Measurements from ENCODE around the gene UNC13A. TPM values are rescaled to one million over a fixed set of nuclear protein-coding genes. Genes with fewer than 3 reads are reported as not detected.

The UNC13A gene
- total and polyA plus RNA-seq, 2 donors (not counting 1 experiment from before 2014, with no cell fraction given), result under 0.01 to 0.28 TPM

GRCh38 chr19:17602872-17603510 lies 85.2 kb downstream of the UNC13A start:
- H3K4me3 ChIP-seq (replicated peaks in 1 of 4; ENCODE audit: control extremely low read depth in 1 of 4, insufficient read depth in 1 of 4, low read depth in 3 of 4, low read length in 4 of 4), result no peak overlapping the region
- H3K9me3 ChIP-seq (ENCODE audit: control insufficient read depth, insufficient read depth, low read depth, low read length), result no peaks in the 10 kb centered on the region
- H3K79me2 ChIP-seq (ENCODE audit: control insufficient read depth, insufficient read depth, low read length), result no peaks in the 10 kb centered on the region
- TF ChIP-seq CTCF (conservative IDR thresholded peaks at IDR 0.05 in 1 of 2, IDR thresholded peaks at IDR 0.05 in 1 of 2; ENCODE audit: low read depth in 1 of 2, low read length in 2 of 2) (no peak), EZH2 (IDR thresholded peaks at IDR 0.05; ENCODE audit: low read length, missing control alignments) (no peak)
- DNase-seq (ENCODE audit: low read depth in 2 of 2), result no peak
- H3K4me1 ChIP-seq (ENCODE audit: control insufficient read depth, extremely low read depth, insufficient read depth, low read length), result peaks cover 5% of the 10 kb centered on the region
- no peaks in the 10 kb centered on the region for H4K20me1 ChIP-seq (ENCODE audit: control insufficient read depth, extremely low read depth, insufficient read depth, low read length)
- H3K4me2 ChIP-seq (ENCODE audit: extremely low read depth, insufficient read depth, low read length), result no peak overlapping the region
- H3K27ac ChIP-seq (ENCODE audit: insufficient read depth, low read length), result no peak overlapping the region
- no peak overlapping the region for H2AFZ ChIP-seq (ENCODE audit: low read length)
- no peaks in the 10 kb centered on the region for H3K36me3 ChIP-seq (ENCODE audit: control insufficient read depth, insufficient read depth, low read length)
- no peak overlapping the region for H3K9ac ChIP-seq (ENCODE audit: insufficient read depth, low read length)
- peaks cover 19% of the 10 kb centered on the region for H3K27me3 ChIP-seq (ENCODE audit: control insufficient read depth, insufficient read depth, low read length)

DNA sequence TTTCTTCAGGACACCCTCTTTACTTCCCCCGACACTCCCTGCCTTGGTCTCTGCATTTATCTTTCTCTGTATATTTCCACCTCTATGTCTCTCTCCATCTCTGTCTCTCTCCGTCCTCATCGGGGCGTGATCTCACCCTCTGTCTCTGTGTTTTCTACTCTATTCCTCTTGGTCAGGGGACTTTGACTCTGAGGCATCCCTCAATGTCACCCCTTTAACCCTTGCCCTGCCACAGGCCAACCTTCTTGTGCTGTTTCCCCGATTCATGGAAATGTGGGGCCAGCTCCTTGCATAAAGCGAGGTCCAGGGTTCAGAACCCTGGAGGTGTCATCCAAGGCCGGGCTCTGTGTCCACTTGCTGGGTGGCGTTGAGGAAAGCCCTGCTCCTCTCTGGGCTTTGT lies 85.9 kb downstream of the UNC13A start:
- Histone ChIP-seq H3K4me3 (replicated peaks in 1 of 4; ENCODE audit: control extremely low read depth in 1 of 4, insufficient read depth in 1 of 4, low read depth in 3 of 4, low read length in 4 of 4) (no peak overlapping the region), H3K9me3 (ENCODE audit: control insufficient read depth, insufficient read depth, low read depth, low read length) (no peaks in the 10 kb centered on the region), H4K20me1 (ENCODE audit: control insufficient read depth, extremely low read depth, insufficient read depth, low read length) (no peaks in the 10 kb centered on the region), H3K9ac (ENCODE audit: insufficient read depth, low read length) (no peak overlapping the region), H3K36me3 (ENCODE audit: control insufficient read depth, insufficient read depth, low read length) (no peaks in the 10 kb centered on the region), H3K4me2 (ENCODE audit: extremely low read depth, insufficient read depth, low read length) (no peak overlapping the region), H3K27me3 (ENCODE audit: control insufficient read depth, insufficient read depth, low read length) (peaks cover 19% of the 10 kb centered on the region), H2AFZ (ENCODE audit: low read length) (no peak overlapping the region), H3K79me2 (ENCODE audit: control insufficient read depth, insufficient read depth, low read length) (no peaks in the 10 kb centered on the region), H3K4me1 (ENCODE audit: control insufficient read depth, extremely low read depth, insufficient read depth, low read length) (peaks cover 5% of the 10 kb centered on the region), H3K27ac (ENCODE audit: insufficient read depth, low read length) (no peak overlapping the region)
- TF ChIP-seq CTCF (conservative IDR thresholded peaks at IDR 0.05 in 1 of 2, IDR thresholded peaks at IDR 0.05 in 1 of 2; ENCODE audit: low read depth in 1 of 2, low read length in 2 of 2), result no peak
- TF ChIP-seq EZH2 (IDR thresholded peaks at IDR 0.05; ENCODE audit: low read length, missing control alignments), result peak; percentile 54
- no peak for DNase-seq (ENCODE audit: low read depth in 2 of 2)

- no peak for DNase-seq (ENCODE audit: low read depth in 2 of 2)
- Histone ChIP-seq H3K9me3 (ENCODE audit: control insufficient read depth, insufficient read depth, low read depth, low read length) (no peaks in the 10 kb centered on the region), H3K4me3 (replicated peaks in 1 of 4; ENCODE audit: control extremely low read depth in 1 of 4, insufficient read depth in 1 of 4, low read depth in 3 of 4, low read length in 4 of 4) (no peak overlapping the region), H3K36me3 (ENCODE audit: control insufficient read depth, insufficient read depth, low read length) (no peaks in the 10 kb centered on the region), H3K9ac (ENCODE audit: insufficient read depth, low read length) (no peak overlapping the region), H3K4me1 (ENCODE audit: control insufficient read depth, extremely low read depth, insufficient read depth, low read length) (peaks cover 5% of the 10 kb centered on the region), H4K20me1 (ENCODE audit: control insufficient read depth, extremely low read depth, insufficient read depth, low read length) (no peaks in the 10 kb centered on the region), H3K4me2 (ENCODE audit: extremely low read depth, insufficient read depth, low read length) (no peak overlapping the region), H3K27me3 (ENCODE audit: control insufficient read depth, insufficient read depth, low read length) (peaks cover 19% of the 10 kb centered on the region), H3K79me2 (ENCODE audit: control insufficient read depth, insufficient read depth, low read length) (no peaks in the 10 kb centered on the region), H3K27ac (ENCODE audit: insufficient read depth, low read length) (no peak overlapping the region), H2AFZ (ENCODE audit: low read length) (no peak overlapping the region)
- TF ChIP-seq CTCF (conservative IDR thresholded peaks at IDR 0.05 in 1 of 2, IDR thresholded peaks at IDR 0.05 in 1 of 2; ENCODE audit: low read depth in 1 of 2, low read length in 2 of 2), result no peak
- TF ChIP-seq EZH2 (IDR thresholded peaks at IDR 0.05; ENCODE audit: low read length, missing control alignments), result no peak
Observed at GRCh38 chr19:17601683-17602082, 86.5 kb downstream of the UNC13A start.

Measured in fibroblast of lung (primary cell).